Neural crest cell (in vitro differentiated cells): ENCODE results near the gene GNA14. TPM values are rescaled to one million over a fixed set of nuclear protein-coding genes. Genes with fewer than 3 reads are reported as not detected.

Experiments used
- DNase-seq: peaks from one replicate; pipeline ENCODE4 v3.0.0; 2021; ENCODE audit warnings: low read depth, mixed read lengths, low spot score
- H3K27ac Mint-ChIP-seq: one replicate; pipeline ENCODE4 v1.8.0; 2021; ENCODE audit warnings: mild to moderate bottlenecking, mixed read lengths; ENCODE audit not compliant: unreplicated experiment
- H3K27me3 Mint-ChIP-seq: 2 replicates; pipeline ENCODE4 v1.8.0; 2021; ENCODE audit warnings: low read depth, mild to moderate bottlenecking, mixed read lengths
- H3K36me3 Mint-ChIP-seq: 2 replicates; pipeline ENCODE4 v1.8.0; 2021; ENCODE audit warnings: low read depth, mild to moderate bottlenecking, mixed read lengths
- H3K4me1 Mint-ChIP-seq: 2 replicates; pipeline ENCODE4 v1.8.0; 2021; ENCODE audit warnings: mixed read lengths
- H3K4me3 Mint-ChIP-seq: one replicate; pipeline ENCODE4 v1.8.0; 2021; ENCODE audit warnings: mild to moderate bottlenecking, mixed read lengths
- H3K9me3 Mint-ChIP-seq: 2 replicates; pipeline ENCODE4 v1.8.0; 2021; ENCODE audit warnings: mixed read lengths
- total RNA-seq: library from RNA; stranded (reverse); gene quantifications from 2 replicates; pipeline ENCODE4 v1.2.1, GENCODE V29; 2021
- TF ChIP-seq, protein P1 (sequence below): fragments of 200-600 bp; sonication (generic); conservative IDR thresholded peaks from 2 replicates; pipeline ENCODE4 v1.5.0; 2021; ENCODE audit warnings: antibody characterized with exemption, mild to moderate bottlenecking

The GNA14 gene
- total RNA-seq, 1 donor from 2014 or later = not detected

- DNase-seq = no peak
- Mint-ChIP-seq H3K9me3 (peaks cover 9% of the 10 kb centered on the region), H3K36me3 (no peaks in the 10 kb centered on the region), H3K4me3 (no peak overlapping the region), H3K27me3 (no peaks in the 10 kb centered on the region), H3K4me1 (no peaks in the 10 kb centered on the region), H3K27ac (no peak overlapping the region)
- TF ChIP-seq, protein P1, sequence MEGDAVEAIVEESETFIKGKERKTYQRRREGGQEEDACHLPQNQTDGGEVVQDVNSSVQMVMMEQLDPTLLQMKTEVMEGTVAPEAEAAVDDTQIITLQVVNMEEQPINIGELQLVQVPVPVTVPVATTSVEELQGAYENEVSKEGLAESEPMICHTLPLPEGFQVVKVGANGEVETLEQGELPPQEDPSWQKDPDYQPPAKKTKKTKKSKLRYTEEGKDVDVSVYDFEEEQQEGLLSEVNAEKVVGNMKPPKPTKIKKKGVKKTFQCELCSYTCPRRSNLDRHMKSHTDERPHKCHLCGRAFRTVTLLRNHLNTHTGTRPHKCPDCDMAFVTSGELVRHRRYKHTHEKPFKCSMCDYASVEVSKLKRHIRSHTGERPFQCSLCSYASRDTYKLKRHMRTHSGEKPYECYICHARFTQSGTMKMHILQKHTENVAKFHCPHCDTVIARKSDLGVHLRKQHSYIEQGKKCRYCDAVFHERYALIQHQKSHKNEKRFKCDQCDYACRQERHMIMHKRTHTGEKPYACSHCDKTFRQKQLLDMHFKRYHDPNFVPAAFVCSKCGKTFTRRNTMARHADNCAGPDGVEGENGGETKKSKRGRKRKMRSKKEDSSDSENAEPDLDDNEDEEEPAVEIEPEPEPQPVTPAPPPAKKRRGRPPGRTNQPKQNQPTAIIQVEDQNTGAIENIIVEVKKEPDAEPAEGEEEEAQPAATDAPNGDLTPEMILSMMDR = no peak
Observed at GRCh38 chr9:77523891-77524290, 124.2 kb downstream of the GNA14 start.

DNA sequence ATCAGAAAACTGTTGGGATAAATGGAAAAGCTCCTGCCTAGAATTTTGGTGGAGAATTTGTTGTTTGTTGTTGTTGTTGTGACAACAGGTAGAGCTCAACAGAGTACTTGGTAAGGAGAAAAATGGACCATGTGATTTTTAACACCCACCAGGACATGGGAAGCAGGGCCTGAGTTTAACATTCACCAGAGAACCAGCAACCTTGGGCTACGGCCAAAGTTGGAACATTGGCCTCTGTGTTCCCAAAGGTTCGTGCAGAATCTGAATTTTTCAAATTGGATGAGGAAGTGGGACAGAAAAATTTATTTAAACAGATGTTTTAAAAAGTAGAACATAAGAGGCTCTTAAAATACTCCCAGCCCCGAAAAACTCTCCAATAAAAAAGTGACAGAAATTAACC is 127.0 kb downstream of the GNA14 start:
- H3K36me3 Mint-ChIP-seq = no peaks in the 10 kb centered on the region
- TF ChIP-seq, protein P1 = no peak
- no peaks in the 10 kb centered on the region for H3K27me3 Mint-ChIP-seq
- H3K4me3 Mint-ChIP-seq = no peak overlapping the region
- H3K27ac Mint-ChIP-seq = no peak overlapping the region
- no peaks in the 10 kb centered on the region for H3K4me1 Mint-ChIP-seq
- H3K9me3 Mint-ChIP-seq = peaks cover 7% of the 10 kb centered on the region
- DNase-seq = no peak

DNA sequence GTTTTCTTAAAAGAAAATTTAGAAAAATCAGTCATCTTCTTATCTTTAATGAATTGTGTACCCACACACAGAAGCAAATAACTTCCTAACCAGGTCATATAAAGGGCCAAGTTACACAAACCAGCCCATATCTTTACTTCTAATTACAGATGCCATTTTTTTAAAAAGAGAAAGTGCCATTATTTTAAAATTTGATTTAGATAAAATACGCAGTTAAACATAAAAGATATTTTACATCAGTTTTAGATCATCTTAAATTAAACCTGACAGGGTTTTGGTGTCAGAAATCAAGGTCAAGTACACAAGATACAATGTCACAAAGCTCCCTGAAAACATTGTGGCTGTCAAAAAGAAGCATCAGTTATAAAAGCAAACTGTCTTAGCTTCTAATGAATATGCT is 129.4 kb downstream of the GNA14 start:
- H3K27ac Mint-ChIP-seq = no peak overlapping the region

GRCh38 chr9:77516781-77517180 is 131.3 kb downstream of the GNA14 start:
- no peak overlapping the region for H3K4me3 Mint-ChIP-seq
- no peaks in the 10 kb centered on the region for H3K27me3 Mint-ChIP-seq
- peaks cover 3% of the 10 kb centered on the region for H3K9me3 Mint-ChIP-seq
- H3K36me3 Mint-ChIP-seq = no peaks in the 10 kb centered on the region
- TF ChIP-seq, protein P1 = no peak
- DNase-seq = no peak
- H3K27ac Mint-ChIP-seq = no peak overlapping the region
- peaks cover 7% of the 10 kb centered on the region for H3K4me1 Mint-ChIP-seq

More for the DNA sequence above, 129.4 kb downstream of the GNA14 start:
- Mint-ChIP-seq H3K36me3 (no peaks in the 10 kb centered on the region), H3K4me1 (peaks cover 3% of the 10 kb centered on the region), H3K9me3 (peaks cover 3% of the 10 kb centered on the region), H3K27me3 (no peaks in the 10 kb centered on the region), H3K4me3 (no peak overlapping the region)
- DNase-seq = no peak
- TF ChIP-seq, protein P1 = no peak

DNA sequence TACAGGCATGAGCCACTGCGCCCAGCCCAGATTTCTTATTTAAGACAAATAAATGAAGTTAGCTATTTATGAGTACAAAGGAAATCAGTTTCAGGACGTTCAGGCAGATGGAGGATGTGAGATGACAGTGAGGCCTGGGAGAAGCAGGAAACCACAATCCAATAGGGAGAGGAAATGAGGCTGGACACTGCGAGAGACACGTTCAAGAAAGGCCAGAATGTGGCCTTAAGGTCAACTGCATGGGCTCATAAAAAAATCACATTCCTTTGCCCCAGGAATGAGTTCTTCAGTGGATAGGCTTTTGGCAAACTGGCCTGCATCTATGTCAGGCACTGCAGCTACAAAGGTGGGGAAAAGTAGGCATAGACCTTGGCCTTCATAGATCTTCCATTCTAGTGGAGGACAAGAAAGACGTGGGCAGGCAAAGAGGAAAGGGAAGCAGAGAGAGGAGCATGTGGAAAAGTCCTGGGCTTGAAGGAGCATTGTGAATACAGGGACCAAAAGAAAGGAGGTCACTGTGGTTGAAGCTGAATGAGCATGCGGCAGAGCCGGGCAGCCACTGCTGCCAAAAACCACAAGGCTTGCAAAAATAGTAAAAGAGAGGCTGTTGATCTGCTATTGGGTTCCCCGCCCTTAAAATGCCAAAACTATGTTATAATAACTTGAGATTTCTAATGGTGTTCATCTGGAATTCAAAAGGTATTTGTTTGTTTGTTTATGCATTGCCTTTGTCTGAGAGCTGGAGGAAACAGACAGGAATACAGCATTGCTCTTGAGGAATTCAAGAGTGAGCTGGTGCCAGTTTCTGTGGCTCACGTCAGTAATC is 133.0 kb downstream of the GNA14 start:
- H3K9me3 Mint-ChIP-seq = peaks cover 3% of the 10 kb centered on the region
- H3K27me3 Mint-ChIP-seq = no peaks in the 10 kb centered on the region
- H3K4me1 Mint-ChIP-seq = peaks cover 7% of the 10 kb centered on the region
- H3K36me3 Mint-ChIP-seq = no peaks in the 10 kb centered on the region
- no peak overlapping the region for H3K4me3 Mint-ChIP-seq
- H3K27ac Mint-ChIP-seq = no peak overlapping the region
- no peak for DNase-seq
- TF ChIP-seq, protein P1 = no peak
